Omental fat pad (tissue), 4 donors: ENCODE measurements around the gene DRGX. TPM values are rescaled to one million over a fixed set of nuclear protein-coding genes. Genes with fewer than 3 reads are reported as not detected.

Experiments
- ATAC-seq: fragments of 150-250 bp; one replicate; pipeline ENCODE4 v1.9.1; 2016; ENCODE audit warnings: mild to moderate bottlenecking, moderate library complexity; ENCODE audit not compliant: low FRiP score
- DNase-seq: peaks from one replicate; pipeline ENCODE4 v3.0.0-alpha.2; 2019; ENCODE audit warnings: low spot score
- total RNA-seq, 4 donors: library from RNA; depleted of rRNA; stranded (reverse); fragments of >200 nt; gene quantifications; one replicate each; pipeline ENCODE4 v1.1.0, GENCODE V29; 2016
- TF ChIP-seq, protein P1 (sequence below), 3 donors: fragments of 450-650 bp; IDR thresholded peaks; one replicate each; pipeline ENCODE4 v1.5.1; 2016 to 2017; ENCODE audit warnings: antibody characterized with exemption in 3 of 3, mild to moderate bottlenecking in 3 of 3, moderate library complexity in 2 of 3

DRGX gene
- total RNA-seq, 4 donors from 2014 or later: not detected

GRCh38 chr10:49393301-49393700, 2.6 kb downstream of the DRGX start:
- TF ChIP-seq, protein P1, sequence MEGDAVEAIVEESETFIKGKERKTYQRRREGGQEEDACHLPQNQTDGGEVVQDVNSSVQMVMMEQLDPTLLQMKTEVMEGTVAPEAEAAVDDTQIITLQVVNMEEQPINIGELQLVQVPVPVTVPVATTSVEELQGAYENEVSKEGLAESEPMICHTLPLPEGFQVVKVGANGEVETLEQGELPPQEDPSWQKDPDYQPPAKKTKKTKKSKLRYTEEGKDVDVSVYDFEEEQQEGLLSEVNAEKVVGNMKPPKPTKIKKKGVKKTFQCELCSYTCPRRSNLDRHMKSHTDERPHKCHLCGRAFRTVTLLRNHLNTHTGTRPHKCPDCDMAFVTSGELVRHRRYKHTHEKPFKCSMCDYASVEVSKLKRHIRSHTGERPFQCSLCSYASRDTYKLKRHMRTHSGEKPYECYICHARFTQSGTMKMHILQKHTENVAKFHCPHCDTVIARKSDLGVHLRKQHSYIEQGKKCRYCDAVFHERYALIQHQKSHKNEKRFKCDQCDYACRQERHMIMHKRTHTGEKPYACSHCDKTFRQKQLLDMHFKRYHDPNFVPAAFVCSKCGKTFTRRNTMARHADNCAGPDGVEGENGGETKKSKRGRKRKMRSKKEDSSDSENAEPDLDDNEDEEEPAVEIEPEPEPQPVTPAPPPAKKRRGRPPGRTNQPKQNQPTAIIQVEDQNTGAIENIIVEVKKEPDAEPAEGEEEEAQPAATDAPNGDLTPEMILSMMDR (IDR thresholded peaks at IDR 0.05): no peak
- DNase-seq (no peak), ATAC-seq (no peak)

- no peak for DNase-seq
- no peak for ATAC-seq
- TF ChIP-seq, protein P1 (IDR thresholded peaks at IDR 0.05): no peak
Observed at GRCh38 chr10:49389361-49389933, 6.4 kb downstream of the DRGX start.

- no peak for ATAC-seq
- TF ChIP-seq, protein P1 (IDR thresholded peaks at IDR 0.05): no peak
- no peak for DNase-seq
Observed at GRCh38 chr10:49388161-49388560, 7.7 kb downstream of the DRGX start.

DNA sequence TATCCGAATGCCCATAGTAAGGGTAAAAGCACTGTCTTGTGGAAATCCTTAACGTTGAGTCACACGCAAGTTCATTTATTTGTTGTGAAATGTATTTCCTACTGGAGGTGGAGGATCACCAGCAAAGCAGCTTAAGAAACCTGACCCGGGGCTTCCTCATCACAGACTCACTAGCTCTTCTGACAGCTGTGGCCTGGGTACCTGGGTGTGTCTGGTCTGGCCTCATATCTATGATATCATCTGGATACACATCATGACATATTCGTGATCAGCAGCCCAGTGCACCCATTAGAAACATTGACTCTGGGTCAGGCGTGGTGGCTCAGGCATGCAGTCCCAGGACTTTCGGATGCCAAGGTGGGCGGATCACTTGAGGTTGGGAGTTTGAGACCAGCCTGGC, 8.8 kb downstream of the DRGX start:
- DNase-seq: no peak
- no peak for ATAC-seq
- TF ChIP-seq, protein P1 (IDR thresholded peaks at IDR 0.05): no peak

DNA sequence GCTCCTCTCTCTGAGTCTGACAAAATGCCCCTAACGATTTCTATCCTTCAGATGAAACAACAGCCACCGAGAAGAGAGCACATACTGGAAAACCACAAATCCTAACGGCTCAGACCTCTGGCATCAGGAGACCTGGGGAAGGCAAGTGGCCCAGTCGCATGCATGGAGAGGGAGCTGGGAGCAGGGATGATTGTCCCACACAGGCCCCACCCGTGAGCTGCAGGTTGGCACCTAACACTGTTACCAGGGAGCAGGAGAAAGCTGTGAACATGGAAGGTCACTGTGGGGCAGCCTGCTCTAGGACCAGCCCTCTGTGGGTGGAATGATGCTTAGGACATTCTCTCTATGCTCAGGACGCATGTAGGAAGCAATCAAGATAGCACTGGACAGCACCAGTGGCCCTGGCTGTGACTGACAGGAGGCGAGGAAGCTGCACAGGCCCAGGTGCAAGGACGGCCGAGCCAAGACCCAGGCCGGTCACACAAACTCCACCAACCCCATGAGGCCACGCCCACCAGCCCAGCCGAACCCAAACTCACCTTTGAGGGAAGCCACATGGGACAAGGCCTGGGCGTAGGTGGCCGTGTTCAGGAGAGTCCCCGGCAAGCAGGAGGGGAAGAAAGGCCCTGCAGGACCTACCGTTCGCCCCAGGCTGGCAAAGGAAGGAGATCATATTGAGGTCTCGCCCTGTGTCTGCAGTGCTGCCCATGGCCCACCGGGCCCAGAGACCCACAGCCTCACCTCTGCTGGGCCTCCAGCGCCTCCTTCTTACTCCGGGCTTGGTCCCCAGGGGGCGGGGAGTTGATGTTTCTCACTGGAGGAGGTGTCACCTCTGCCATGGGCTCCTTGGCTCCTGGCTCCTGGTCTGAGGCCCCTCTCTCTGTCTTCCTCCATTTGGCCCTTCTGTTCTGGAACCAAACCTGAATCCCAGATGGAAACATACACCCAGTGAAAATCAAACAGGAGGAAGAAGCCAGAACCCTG, 9.7 kb downstream of the DRGX start:
- no peak for DNase-seq
- TF ChIP-seq, protein P1 (IDR thresholded peaks at IDR 0.05): no peak

GRCh38 chr10:49384268-49384953, 11.5 kb downstream of the DRGX start:
- ATAC-seq (no peak), DNase-seq (no peak)
- TF ChIP-seq, protein P1 (IDR thresholded peaks at IDR 0.05): no peak

More for the DNA sequence above, 9.7 kb downstream of the DRGX start:
- ATAC-seq: no peak
